Thyroid gland (tissue), 4 donors: Measurements from ENCODE around the gene FMO2. TPM values are rescaled to one million over a fixed set of nuclear protein-coding genes. Genes with fewer than 3 reads are reported as not detected.

ENCODE experiments used
- DNase-seq, 2 donors: peaks; one replicate each; pipeline ENCODE4 v3.0.0-alpha.2; 2019
- H3K27ac ChIP-seq, 3 donors: fragments of 200-600 bp; sonication (generic); 1 replicate in 2 of 3; 2 replicates in 1 of 3; pipeline ENCODE4 v1.5.1; 2016 to 2019; ENCODE audit warnings: mild to moderate bottlenecking in 1 of 3, moderate library complexity in 1 of 3
- H3K27me3 ChIP-seq: fragments of 200-600 bp; sonication (generic); one replicate; pipeline ENCODE4 v1.5.1; 2019
- H3K36me3 ChIP-seq, 2 donors: fragments of 200-600 bp; sonication (generic); one replicate each; pipeline ENCODE4 v1.5.1; 2016 to 2019
- H3K4me1 ChIP-seq, 2 donors: fragments of 200-600 bp; sonication (generic); one replicate each; pipeline ENCODE4 v1.5.1; 2017 to 2019
- H3K4me3 ChIP-seq, 3 donors: fragments of 200-600 bp; sonication (generic); replicated peaks in 1 of 3; 1 replicate in 2 of 3; 2 replicates in 1 of 3; pipeline ENCODE4 v1.5.1; 2016; ENCODE audit warnings: mild to moderate bottlenecking in 1 of 3
- H3K9me3 ChIP-seq: fragments of 200-600 bp; sonication (generic); one replicate; pipeline ENCODE4 v1.5.1; 2017
- POLR2A ChIP-seq, 2 donors: fragments of 450-650 bp; IDR thresholded peaks; one replicate each; pipeline ENCODE4 v1.6.1; 2017; ENCODE audit warnings: antibody characterized with exemption in 2 of 2, mild to moderate bottlenecking in 2 of 2, moderate library complexity in 1 of 2
- WGBS, 2 donors: methylation state at CpG; one replicate each; pipeline ENCODE4 v1.1.5; 2017; 5-methylcytosine and 5-hydroxymethylcytosine counted together
- intact Hi-C: fragments of 100-400 bp; cut with DNase I; formaldehyde crosslinking; loops from one replicate; pipeline ENCODE4 v1.15.1; 2023
- total RNA-seq, 4 donors: library from RNA; depleted of rRNA; stranded (reverse); fragments of >200 nt; gene quantifications; one replicate each; pipeline ENCODE4 v1.2.3, GENCODE V29; 2016
- TF ChIP-seq, protein P1 (sequence below), 6 experiments: fragments of 200-600 bp in 3 of 6; fragments of 450-650 bp in 3 of 6; sonication (generic) in 3 of 6; IDR thresholded peaks; one replicate each; pipeline ENCODE4 v1.5.1; 2016 to 2019; ENCODE audit warnings: antibody characterized with exemption in 6 of 6, mild to moderate bottlenecking in 2 of 6, inconsistent platforms in 1 of 6, moderate library complexity in 1 of 6

FMO2 gene
- total RNA-seq, 4 donors from 2014 or later = 13.8 to 128 (median 14.5) TPM

- 82 to 90% methylated on average over 3 of the region's 3 CpGs for WGBS, 2 donors
- Histone ChIP-seq H3K4me3 (no peak overlapping the region), H3K4me1 (no peaks in the 10 kb centered on the region), H3K27me3 (no peaks in the 10 kb centered on the region), H3K36me3 (no peaks in the 10 kb centered on the region), H3K27ac (no peak overlapping the region), H3K9me3 (no peaks in the 10 kb centered on the region)
- intact Hi-C loops = no loop called here
- no peak for DNase-seq
- no peak for TF ChIP-seq POLR2A (IDR thresholded peaks at IDR 0.05)
- TF ChIP-seq, protein P1, sequence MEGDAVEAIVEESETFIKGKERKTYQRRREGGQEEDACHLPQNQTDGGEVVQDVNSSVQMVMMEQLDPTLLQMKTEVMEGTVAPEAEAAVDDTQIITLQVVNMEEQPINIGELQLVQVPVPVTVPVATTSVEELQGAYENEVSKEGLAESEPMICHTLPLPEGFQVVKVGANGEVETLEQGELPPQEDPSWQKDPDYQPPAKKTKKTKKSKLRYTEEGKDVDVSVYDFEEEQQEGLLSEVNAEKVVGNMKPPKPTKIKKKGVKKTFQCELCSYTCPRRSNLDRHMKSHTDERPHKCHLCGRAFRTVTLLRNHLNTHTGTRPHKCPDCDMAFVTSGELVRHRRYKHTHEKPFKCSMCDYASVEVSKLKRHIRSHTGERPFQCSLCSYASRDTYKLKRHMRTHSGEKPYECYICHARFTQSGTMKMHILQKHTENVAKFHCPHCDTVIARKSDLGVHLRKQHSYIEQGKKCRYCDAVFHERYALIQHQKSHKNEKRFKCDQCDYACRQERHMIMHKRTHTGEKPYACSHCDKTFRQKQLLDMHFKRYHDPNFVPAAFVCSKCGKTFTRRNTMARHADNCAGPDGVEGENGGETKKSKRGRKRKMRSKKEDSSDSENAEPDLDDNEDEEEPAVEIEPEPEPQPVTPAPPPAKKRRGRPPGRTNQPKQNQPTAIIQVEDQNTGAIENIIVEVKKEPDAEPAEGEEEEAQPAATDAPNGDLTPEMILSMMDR (IDR thresholded peaks at IDR 0.05) = no peak
These were observed 27.7 kb downstream of the FMO2 start for GRCh38 chr1:171212607-171213351.

DNA sequence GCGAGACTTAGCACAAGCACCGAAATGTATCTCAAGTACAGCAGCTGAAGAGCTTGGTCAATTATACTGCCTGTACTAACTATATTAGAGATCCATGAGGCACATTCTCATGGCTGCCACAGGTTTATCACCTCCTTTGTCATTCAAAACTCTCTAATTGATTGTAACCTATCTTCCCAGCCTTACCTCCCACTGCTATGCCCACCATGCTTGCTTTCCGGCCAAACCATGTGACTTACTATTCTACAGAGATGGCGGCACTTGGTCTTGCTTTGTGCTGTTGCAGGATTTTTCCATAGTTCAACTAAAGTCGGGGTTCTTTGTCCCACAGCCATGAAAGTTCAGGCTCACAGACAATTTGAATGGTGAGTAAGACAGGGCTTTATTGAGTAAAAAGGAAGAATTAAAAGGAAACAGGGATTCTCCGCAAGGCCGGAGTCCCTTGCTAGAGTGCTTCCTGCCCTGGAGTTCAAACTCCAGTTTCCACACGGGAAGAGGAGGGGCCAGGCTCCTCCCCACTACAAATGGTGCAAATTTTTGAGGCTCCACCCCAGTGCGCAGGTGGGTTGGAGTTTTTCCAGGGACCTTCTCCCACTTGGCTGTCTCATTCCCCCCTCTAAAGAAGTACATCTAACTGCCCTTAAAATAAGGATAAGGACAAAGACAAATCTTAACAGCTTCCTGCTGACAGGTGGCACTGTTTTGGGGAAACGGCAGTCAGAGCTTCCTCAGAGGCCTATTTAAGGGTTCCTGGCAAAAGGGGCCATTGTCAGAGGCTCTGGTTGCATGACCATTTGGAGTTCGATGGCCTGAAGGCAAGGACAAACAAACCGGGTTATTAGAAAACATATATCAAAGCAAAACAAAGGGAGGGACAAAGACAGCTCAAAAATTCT lies 28.7 kb downstream of the FMO2 start:
- Histone ChIP-seq H3K27ac (no peak overlapping the region), H3K4me1 (no peaks in the 10 kb centered on the region), H3K4me3 (no peak overlapping the region), H3K36me3 (no peaks in the 10 kb centered on the region), H3K27me3 (no peaks in the 10 kb centered on the region), H3K9me3 (no peaks in the 10 kb centered on the region)
- intact Hi-C loops = no loop called here
- no peak for DNase-seq
- TF ChIP-seq, protein P1 (IDR thresholded peaks at IDR 0.05) = no peak
- TF ChIP-seq POLR2A (IDR thresholded peaks at IDR 0.05) = no peak
- 82 to 83% methylated on average over 12 of the region's 12 CpGs for WGBS, 2 donors

GRCh38 chr1:171217658-171218443 lies 32.8 kb downstream of the FMO2 start:
- H3K27ac ChIP-seq = no peak overlapping the region
- H3K4me1 ChIP-seq = no peaks in the 10 kb centered on the region
- H3K9me3 ChIP-seq = no peaks in the 10 kb centered on the region
- DNase-seq = no peak
- WGBS, 2 donors = 83 to 85% methylated on average over 9 of the region's 9 CpGs
- H3K27me3 ChIP-seq = no peaks in the 10 kb centered on the region
- intact Hi-C loops = no loop called here
- H3K4me3 ChIP-seq = no peak overlapping the region
- no peak for TF ChIP-seq POLR2A (IDR thresholded peaks at IDR 0.05)
- TF ChIP-seq, protein P1 (IDR thresholded peaks at IDR 0.05) = no peak
- H3K36me3 ChIP-seq = no peaks in the 10 kb centered on the region

GRCh38 chr1:171218661-171219060 lies 33.6 kb downstream of the FMO2 start:
- Histone ChIP-seq H3K9me3 (no peaks in the 10 kb centered on the region), H3K27ac (no peak overlapping the region), H3K36me3 (no peaks in the 10 kb centered on the region), H3K4me1 (no peaks in the 10 kb centered on the region), H3K4me3 (no peak overlapping the region), H3K27me3 (no peaks in the 10 kb centered on the region)
- TF ChIP-seq, protein P1 (IDR thresholded peaks at IDR 0.05) = no peak
- TF ChIP-seq POLR2A (IDR thresholded peaks at IDR 0.05) = no peak
- no peak for DNase-seq
- intact Hi-C loops = no loop called here
- 79 to 82% methylated on average over 1 of the region's 1 CpG for WGBS, 2 donors
